ENCODE results near the gene KCNQ1. TPM values are rescaled to one million over a fixed set of nuclear protein-coding genes. Genes with fewer than 3 reads are reported as not detected.

Gene KCNQ1
- total RNA-seq, 2 experiments from 2014 or later: 10.7 to 10.8 TPM

GRCh38 chr11:2557381-2557780 lies 112.6 kb downstream of the KCNQ1 start:
- no peaks in the 10 kb centered on the region for H3K27me3 Mint-ChIP-seq
- CTCF ChIA-PET: no interaction called here
- DNase-seq: no peak
- peaks cover 3% of the 10 kb centered on the region for H3K4me1 Mint-ChIP-seq (ENCODE audit: low read depth)
- H3K4me3 Mint-ChIP-seq: no peak overlapping the region
- no peaks in the 10 kb centered on the region for H3K36me3 Mint-ChIP-seq
- H3K27ac Mint-ChIP-seq: no peak overlapping the region
- intact Hi-C loops (cut with micrococcal nuclease): no loop called here
- H3K9me3 Mint-ChIP-seq: no peaks in the 10 kb centered on the region
- POLR2A ChIA-PET: no interaction called here

DNA sequence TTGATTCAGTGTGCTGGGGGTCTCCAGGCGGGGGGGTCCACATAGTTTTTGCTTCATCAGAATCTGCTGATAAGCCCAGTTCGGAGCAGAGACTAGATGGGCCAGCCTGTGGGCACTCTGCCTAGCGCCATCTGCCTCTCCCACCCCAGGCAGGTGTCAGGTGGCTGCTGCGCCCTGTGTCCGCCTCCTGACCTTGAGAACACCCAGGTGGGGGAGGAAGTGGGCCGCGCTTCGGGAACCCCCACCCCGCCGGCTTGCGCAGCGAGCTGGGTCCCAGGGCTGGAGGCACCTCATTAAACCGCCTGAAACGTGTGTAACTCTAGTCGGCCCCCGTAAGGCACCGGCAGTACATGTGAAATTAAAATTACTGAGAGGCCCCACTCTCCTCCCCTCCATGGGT lies 113.6 kb downstream of the KCNQ1 start:
- Mint-ChIP-seq H3K4me1 (ENCODE audit: low read depth) (no peaks in the 10 kb centered on the region), H3K27me3 (no peaks in the 10 kb centered on the region), H3K4me3 (no peak overlapping the region), H3K9me3 (no peaks in the 10 kb centered on the region), H3K27ac (no peak overlapping the region), H3K36me3 (no peaks in the 10 kb centered on the region)
- CTCF ChIA-PET: no interaction called here
- intact Hi-C loops (cut with micrococcal nuclease): no loop called here
- DNase-seq: no peak
- POLR2A ChIA-PET: no interaction called here

DNA sequence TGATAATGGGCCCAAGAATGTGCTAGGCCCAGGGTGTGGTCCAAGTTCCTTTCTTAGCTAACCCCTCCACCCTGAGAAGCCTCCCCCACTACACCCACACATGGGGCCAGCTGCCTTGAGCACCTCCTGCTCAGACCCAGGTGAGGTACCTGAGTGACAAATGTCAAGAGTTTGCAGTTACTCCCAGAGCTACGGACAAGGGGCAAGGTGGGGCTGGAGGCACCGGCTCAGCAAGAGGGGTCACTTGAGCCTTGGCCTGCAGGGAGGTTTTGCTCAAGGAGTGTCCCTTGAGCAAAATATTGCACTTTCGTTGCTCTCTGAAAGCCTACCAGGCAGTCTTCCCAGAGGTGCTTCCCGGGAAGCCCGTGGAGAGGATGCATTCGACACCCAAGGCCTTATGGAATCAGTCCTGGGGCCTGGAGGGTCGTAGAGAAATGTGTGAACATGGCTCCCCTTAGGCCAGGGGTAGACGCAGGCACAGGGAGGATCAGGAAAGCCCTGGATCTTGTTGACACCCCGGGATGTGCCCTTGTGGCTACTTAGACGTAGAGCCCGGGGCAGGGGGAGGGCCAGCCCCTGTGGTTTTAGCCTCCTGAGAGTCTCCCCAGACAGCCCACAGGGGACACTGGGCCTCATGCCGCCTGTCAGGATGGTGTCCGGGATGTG lies 114.2 kb downstream of the KCNQ1 start:
- CTCF ChIA-PET: interaction anchor here (1.5 kb wide), 1 partner anchor 334 kb away, joined by 3 read pairs; no protein-coding TSS in a partner anchor
- Mint-ChIP-seq H3K36me3 (no peaks in the 10 kb centered on the region), H3K9me3 (no peaks in the 10 kb centered on the region), H3K4me1 (ENCODE audit: low read depth) (no peaks in the 10 kb centered on the region), H3K27me3 (no peaks in the 10 kb centered on the region), H3K4me3 (no peak overlapping the region), H3K27ac (no peak overlapping the region)
- intact Hi-C loops (cut with micrococcal nuclease): no loop called here
- no peak for DNase-seq
- POLR2A ChIA-PET: no interaction called here

GRCh38 chr11:2559527-2560311 lies 114.9 kb downstream of the KCNQ1 start:
- no peak overlapping the region for H3K4me3 Mint-ChIP-seq
- no peaks in the 10 kb centered on the region for H3K4me1 Mint-ChIP-seq (ENCODE audit: low read depth)
- POLR2A ChIA-PET: no interaction called here
- intact Hi-C loops (cut with micrococcal nuclease): no loop called here
- no peaks in the 10 kb centered on the region for H3K27me3 Mint-ChIP-seq
- CTCF ChIA-PET: interaction anchor here (1.5 kb wide), 1 partner anchor 333 kb away, joined by 3 read pairs; no protein-coding TSS in a partner anchor
- no peak for DNase-seq
- H3K36me3 Mint-ChIP-seq: no peaks in the 10 kb centered on the region
- no peaks in the 10 kb centered on the region for H3K9me3 Mint-ChIP-seq
- H3K27ac Mint-ChIP-seq: no peak overlapping the region

DNA sequence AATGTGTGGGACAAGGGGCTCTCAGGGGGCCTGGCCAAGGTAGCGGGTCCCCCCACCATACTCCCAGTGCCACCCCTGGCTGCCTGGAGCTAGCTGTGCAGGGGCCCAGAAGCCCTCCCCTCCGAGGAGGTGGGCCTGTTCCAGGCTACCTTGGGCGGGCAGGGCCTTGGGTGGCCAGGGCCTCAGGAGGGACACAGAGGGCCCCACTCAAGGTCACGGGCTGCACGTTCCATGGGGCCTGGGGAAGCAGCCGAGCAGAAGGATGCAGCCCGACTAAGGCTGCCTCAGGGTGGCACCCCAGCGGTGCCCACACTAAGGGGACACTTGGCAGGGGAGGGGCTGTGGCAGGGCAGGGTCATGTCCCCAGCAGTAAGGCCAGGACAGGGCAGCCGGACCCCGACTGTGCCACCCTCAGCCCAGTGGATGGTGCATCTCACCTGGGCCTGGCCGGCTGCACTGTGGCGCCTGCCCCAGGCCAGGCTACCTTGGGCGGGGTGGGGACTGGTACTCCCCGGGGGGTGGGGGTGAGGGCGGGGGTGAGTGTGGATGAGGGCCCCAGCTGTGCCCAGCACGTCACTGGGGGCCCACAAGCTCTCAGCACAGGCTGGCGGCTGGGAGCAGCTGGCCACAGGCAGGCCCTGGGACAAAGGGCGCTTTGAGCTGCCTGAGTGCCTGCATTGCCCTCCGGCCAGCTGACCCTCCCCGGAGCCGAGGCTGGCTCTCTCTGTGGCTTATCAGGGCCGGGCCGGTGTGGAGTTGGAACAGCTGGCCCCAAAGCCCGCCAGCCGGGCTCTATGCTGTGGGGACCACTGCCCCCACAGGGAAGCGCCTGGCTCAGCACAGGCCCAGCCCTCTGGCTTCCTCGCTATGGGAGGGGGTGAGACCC lies 117.1 kb downstream of the KCNQ1 start:
- Mint-ChIP-seq H3K27me3 (no peaks in the 10 kb centered on the region), H3K36me3 (no peaks in the 10 kb centered on the region), H3K9me3 (no peaks in the 10 kb centered on the region), H3K4me3 (no peak overlapping the region), H3K4me1 (ENCODE audit: low read depth) (no peaks in the 10 kb centered on the region), H3K27ac (no peak overlapping the region)
- POLR2A ChIA-PET: no interaction called here
- no peak for DNase-seq
- CTCF ChIA-PET: no interaction called here
- intact Hi-C loops (cut with micrococcal nuclease): no loop called here

- Mint-ChIP-seq H3K27ac (no peak overlapping the region), H3K4me1 (ENCODE audit: low read depth) (no peaks in the 10 kb centered on the region), H3K27me3 (no peaks in the 10 kb centered on the region), H3K36me3 (no peaks in the 10 kb centered on the region), H3K4me3 (no peak overlapping the region), H3K9me3 (no peaks in the 10 kb centered on the region)
- DNase-seq: no peak
- intact Hi-C loops (cut with micrococcal nuclease): no loop called here
- ChIA-PET CTCF (no interaction called here), POLR2A (no interaction called here)
Observed at GRCh38 chr11:2562890-2563212, 118.0 kb downstream of the KCNQ1 start.

GRCh38 chr11:2563213-2564007 lies 118.6 kb downstream of the KCNQ1 start:
- CTCF ChIA-PET: no interaction called here
- intact Hi-C loops (cut with micrococcal nuclease): no loop called here
- POLR2A ChIA-PET: no interaction called here
- Mint-ChIP-seq H3K36me3 (no peaks in the 10 kb centered on the region), H3K27ac (no peak overlapping the region), H3K9me3 (no peaks in the 10 kb centered on the region), H3K4me3 (no peak overlapping the region), H3K4me1 (ENCODE audit: low read depth) (no peaks in the 10 kb centered on the region), H3K27me3 (no peaks in the 10 kb centered on the region)
- no peak for DNase-seq

GRCh38 chr11:2564008-2564530 lies 119.3 kb downstream of the KCNQ1 start:
- no peaks in the 10 kb centered on the region for H3K4me1 Mint-ChIP-seq (ENCODE audit: low read depth)
- DNase-seq: no peak
- ChIA-PET CTCF (no interaction called here), POLR2A (no interaction called here)
- H3K9me3 Mint-ChIP-seq: no peaks in the 10 kb centered on the region
- no peak overlapping the region for H3K4me3 Mint-ChIP-seq
- no peak overlapping the region for H3K27ac Mint-ChIP-seq
- H3K36me3 Mint-ChIP-seq: no peaks in the 10 kb centered on the region
- intact Hi-C loops (cut with micrococcal nuclease): no loop called here
- no peaks in the 10 kb centered on the region for H3K27me3 Mint-ChIP-seq

GRCh38 chr11:2564588-2565425 lies 120.0 kb downstream of the KCNQ1 start:
- POLR2A ChIA-PET: no interaction called here
- CTCF ChIA-PET: no interaction called here
- no peaks in the 10 kb centered on the region for H3K4me1 Mint-ChIP-seq (ENCODE audit: low read depth)
- DNase-seq: no peak
- intact Hi-C loops (cut with micrococcal nuclease): no loop called here
- H3K9me3 Mint-ChIP-seq: no peaks in the 10 kb centered on the region
- H3K36me3 Mint-ChIP-seq: no peaks in the 10 kb centered on the region
- no peaks in the 10 kb centered on the region for H3K27me3 Mint-ChIP-seq
- H3K27ac Mint-ChIP-seq: no peak overlapping the region
- no peak overlapping the region for H3K4me3 Mint-ChIP-seq

DNA sequence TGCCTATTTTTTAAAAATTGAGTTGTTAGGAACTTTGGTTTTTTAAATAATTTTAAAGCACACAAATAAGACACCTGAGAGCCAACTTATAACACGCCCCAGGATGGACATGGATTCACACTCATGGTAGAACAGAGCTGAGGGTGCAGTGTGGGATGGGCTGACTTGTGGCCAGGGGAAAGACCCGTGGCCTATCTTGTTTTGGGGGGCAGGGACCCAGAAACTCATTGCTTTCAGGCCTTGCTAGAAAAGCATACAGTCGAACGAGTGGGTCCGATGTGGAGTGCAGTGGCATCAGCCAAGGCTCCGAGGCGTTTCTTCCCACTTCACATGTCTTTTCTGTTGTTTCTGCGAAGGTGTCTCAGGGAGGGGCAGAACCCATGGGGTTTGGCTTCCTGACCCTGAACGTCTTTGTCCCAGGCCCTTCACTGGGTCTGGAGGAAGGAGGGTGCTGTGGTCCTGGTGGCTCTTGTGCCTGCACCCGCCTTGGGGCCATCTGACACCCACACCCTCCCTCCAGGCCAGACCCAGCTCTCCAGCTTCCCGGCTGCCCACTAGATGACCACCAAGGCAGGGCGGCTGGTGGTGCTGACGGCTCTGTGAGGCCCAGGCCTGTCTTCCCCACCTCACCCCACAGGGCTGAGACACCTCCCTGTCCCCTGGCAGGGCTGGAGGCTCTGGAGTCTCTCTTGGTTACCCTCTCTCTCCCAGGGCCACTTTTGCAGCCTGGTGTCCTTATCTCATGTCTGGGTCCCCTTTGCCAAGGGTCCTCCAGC lies 120.8 kb downstream of the KCNQ1 start:
- H3K27ac Mint-ChIP-seq: no peak overlapping the region
- H3K4me1 Mint-ChIP-seq (ENCODE audit: low read depth): no peaks in the 10 kb centered on the region
- ChIA-PET POLR2A (no interaction called here), CTCF (no interaction called here)
- no peaks in the 10 kb centered on the region for H3K36me3 Mint-ChIP-seq
- intact Hi-C loops (cut with micrococcal nuclease): no loop called here
- H3K9me3 Mint-ChIP-seq: no peaks in the 10 kb centered on the region
- no peaks in the 10 kb centered on the region for H3K27me3 Mint-ChIP-seq
- H3K4me3 Mint-ChIP-seq: no peak overlapping the region
- DNase-seq: no peak

All from activated CD4-positive, alpha-beta memory T cell treated with anti-CD3 and anti-CD28 coated beads for 36 hours (primary cell).